ENCODE results near the gene TMEM125. TPM values are rescaled to one million over a fixed set of nuclear protein-coding genes. Genes with fewer than 3 reads are reported as not detected.

The TMEM125 gene
- total and polyA plus RNA-seq, 8 donors, result 36.1 to 202 (median 43.3) TPM

GRCh38 chr1:43222879-43223278 lies 46.9 kb upstream of the TMEM125 start:
- Histone ChIP-seq H3K9me3 (no peaks in the 10 kb centered on the region), H3K27me3 (no peaks in the 10 kb centered on the region), H3K27ac (no peak overlapping the region), H3K4me3 (no peak overlapping the region), H3K4me1 (peaks cover 0 to 7% of the 10 kb centered on the region in 2 donors), H3K36me3 (no peaks in the 10 kb centered on the region)
- TF ChIP-seq CTCF (IDR thresholded peaks at IDR 0.05), result no peak
- DNase-seq (no peak), ATAC-seq (no peak)
- intact Hi-C loops (cut with DNase I), result no loop called here

GRCh38 chr1:43225168-43225567 lies 44.6 kb upstream of the TMEM125 start:
- Histone ChIP-seq H3K4me1 (peaks cover 7% of the 10 kb centered on the region in 2 donors), H3K9me3 (no peaks in the 10 kb centered on the region), H3K36me3 (no peaks in the 10 kb centered on the region), H3K4me3 (no peak overlapping the region), H3K27me3 (no peaks in the 10 kb centered on the region), H3K27ac (no peak overlapping the region)
- ATAC-seq, result no peak
- intact Hi-C loops (cut with DNase I), result no loop called here
- no peak for TF ChIP-seq CTCF (IDR thresholded peaks at IDR 0.05)
- DNase-seq, result no peak

DNA sequence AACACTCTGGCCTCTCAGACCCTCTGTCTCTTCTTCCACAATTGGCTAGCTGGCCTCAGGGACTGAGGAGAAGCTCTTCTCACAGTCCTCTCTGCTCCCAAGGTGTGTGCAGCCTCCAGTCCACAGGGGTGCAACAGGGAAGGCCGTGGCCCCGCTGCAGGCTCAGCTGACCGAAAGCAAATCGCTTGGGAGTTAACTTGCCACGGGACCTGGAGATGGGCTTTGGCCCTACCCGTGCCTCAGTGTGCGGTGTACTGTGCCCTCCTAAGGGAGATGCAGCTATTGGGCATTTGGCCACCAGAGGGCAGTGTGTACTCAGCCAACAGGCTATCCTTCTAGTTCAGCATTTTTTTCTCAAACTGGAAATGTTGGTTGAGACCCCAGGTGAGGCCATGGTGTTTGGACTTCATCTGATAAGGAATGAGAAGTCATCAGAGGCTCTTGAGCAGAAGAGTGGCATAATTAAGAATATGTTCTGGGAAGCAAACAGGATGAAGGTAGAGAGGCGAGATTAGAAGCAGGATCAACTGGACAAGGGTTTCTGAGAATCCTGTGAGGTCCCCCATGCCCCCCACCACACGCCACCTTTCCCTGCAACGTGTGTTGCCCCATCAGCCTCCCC lies 42.5 kb upstream of the TMEM125 start:
- DNase-seq, result peak; percentile 77 to 90 (median 85)
- Histone ChIP-seq H3K27ac (no peak overlapping the region), H3K4me1 (peaks cover 7% of the 10 kb centered on the region in 2 donors), H3K27me3 (no peaks in the 10 kb centered on the region), H3K4me3 (no peak overlapping the region), H3K9me3 (no peaks in the 10 kb centered on the region), H3K36me3 (no peaks in the 10 kb centered on the region)
- intact Hi-C loops (cut with DNase I), result no loop called here
- TF ChIP-seq CTCF (IDR thresholded peaks at IDR 0.05), result peak; percentile 91 to 99
- peak; percentile 94 for ATAC-seq

GRCh38 chr1:43229826-43230780 lies 39.7 kb upstream of the TMEM125 start:
- Histone ChIP-seq H3K4me1 (peaks cover 7% of the 10 kb centered on the region in 2 donors), H3K4me3 (no peak overlapping the region), H3K9me3 (no peaks in the 10 kb centered on the region), H3K27ac (no peak overlapping the region), H3K36me3 (no peaks in the 10 kb centered on the region), H3K27me3 (no peaks in the 10 kb centered on the region)
- intact Hi-C loops (cut with DNase I), result loop anchor here (10.0 kb wide), 2 partner anchors 155 to 185 kb away; partner anchors contain the start of genes MED8 (in 1 of the 2) and SZT2 (in 1 of the 2)
- DNase-seq, result peak in 2 of 4 donors; percentile 43 to 61
- TF ChIP-seq CTCF (IDR thresholded peaks at IDR 0.05), result no peak
- no peak for ATAC-seq

DNA sequence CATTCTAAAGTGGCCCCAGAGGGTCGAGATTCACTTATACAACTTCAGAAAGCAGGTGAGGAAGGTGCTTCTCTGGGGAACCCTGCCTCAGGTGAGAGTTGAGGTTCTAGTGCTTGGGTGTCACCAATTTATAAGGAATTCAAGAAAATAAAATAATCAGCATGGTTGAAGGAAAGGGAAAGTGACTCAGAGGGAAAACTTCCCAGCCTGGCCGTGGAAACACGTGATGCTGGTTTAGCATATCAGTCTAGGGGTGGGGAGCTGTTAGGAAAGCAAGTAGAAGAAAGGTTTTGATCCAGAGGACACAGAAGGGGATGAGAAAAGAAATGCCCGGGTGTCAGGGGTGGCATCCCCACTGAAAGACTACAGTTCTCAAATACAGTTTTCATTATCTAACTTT lies 37.7 kb upstream of the TMEM125 start:
- intact Hi-C loops (cut with DNase I), result loop anchor here (10.0 kb wide), 2 partner anchors 153 to 183 kb away; partner anchors contain the start of genes MED8 (in 1 of the 2) and SZT2 (in 1 of the 2)
- no peak overlapping the region for H3K4me3 ChIP-seq
- no peaks in the 10 kb centered on the region for H3K9me3 ChIP-seq
- H3K36me3 ChIP-seq, result no peaks in the 10 kb centered on the region
- H3K4me1 ChIP-seq, result peaks cover 6 to 7% of the 10 kb centered on the region in 2 donors
- ATAC-seq (peak; percentile 21), DNase-seq (no peak)
- peak overlapping the region in 1 of 2 donors; percentile 50 for H3K27ac ChIP-seq
- TF ChIP-seq CTCF (IDR thresholded peaks at IDR 0.05), result no peak
- no peaks in the 10 kb centered on the region for H3K27me3 ChIP-seq

All from left lung (tissue), 10 donors.